GM12878 (cell line): Measurements from ENCODE around the gene TRIM25.

Experiments used
- CTCF ChIP-seq, 3 experiments: IDR thresholded peaks in 2 of 3; conservative IDR thresholded peaks in 1 of 3; 2 replicates each; pipeline ENCODE4 v1.5.1; 2011; ENCODE audit warnings: low read depth in 3 of 3, low read length in 3 of 3, mild to moderate bottlenecking in 3 of 3, control low read depth in 2 of 3, moderate library complexity in 2 of 3, inconsistent platforms in 1 of 3, mixed read lengths in 1 of 3; ENCODE audit not compliant: control insufficient read depth in 2 of 3, insufficient read depth in 1 of 3; ENCODE audit errors: extremely low read depth in 1 of 3
- POLR2A ChIP-seq: IDR thresholded peaks from 2 replicates; pipeline ENCODE4 v1.6.1; 2011; ENCODE audit warnings: low read depth, mild to moderate bottlenecking, low read length
- POU2F2 ChIP-seq: IDR thresholded peaks from 3 replicates; pipeline ENCODE4 v1.6.1; 2011; ENCODE audit warnings: low read depth, mild to moderate bottlenecking, low read length, borderline replicate concordance
- SREBF2 ChIP-seq: IDR thresholded peaks from 2 replicates; pipeline ENCODE4 v1.6.1; 2012; ENCODE audit warnings: mild to moderate bottlenecking, low read length
- ZSCAN29 ChIP-seq: fragments of 450-650 bp; IDR thresholded peaks from 2 replicates; pipeline ENCODE4 v1.6.1; 2017; ENCODE audit warnings: mild to moderate bottlenecking, moderate library complexity

GRCh38 chr17:56925088-56925487 is 11.2 kb upstream of the TRIM25 start:
- TF ChIP-seq POU2F2, result no peak
- no peak for TF ChIP-seq ZSCAN29
- no peak for TF ChIP-seq CTCF (IDR thresholded peaks at IDR 0.05 in 2 of 3, conservative IDR thresholded peaks at IDR 0.05 in 1 of 3; ENCODE audit: control insufficient read depth in 2 of 3, extremely low read depth in 1 of 3, insufficient read depth in 1 of 3, low read depth in 3 of 3, low read length in 3 of 3)
- no peak for TF ChIP-seq SREBF2
- no peak for TF ChIP-seq POLR2A
